Measurements from ENCODE around the gene SYP. TPM values are rescaled to one million over a fixed set of nuclear protein-coding genes. Genes with fewer than 3 reads are reported as not detected.

The SYP gene
- total RNA-seq, 1 donor from 2014 or later, result 0.07 TPM

- Histone ChIP-seq H3K4me2 (no peak overlapping the region), H3K27ac (no peak overlapping the region), H3K4me1 (no peaks in the 10 kb centered on the region), H3K27me3 (no peaks in the 10 kb centered on the region), H3F3A (ENCODE audit: low read depth) (no peaks in the 10 kb centered on the region), H4K20me1 (ENCODE audit: low read depth) (no peaks in the 10 kb centered on the region), H3K9me3 (ENCODE audit: low read depth) (no peaks in the 10 kb centered on the region), H3K79me2 (ENCODE audit: low read depth) (no peaks in the 10 kb centered on the region), H3K9ac (no peak overlapping the region), H2AFZ (replicated peaks) (no peak overlapping the region), H3K4me3 (no peak overlapping the region), H3K36me3 (no peaks in the 10 kb centered on the region)
- no peak overlapping the region for H3K27ac Mint-ChIP-seq
- TF ChIP-seq EZH2phosphoT487 (IDR thresholded peaks at IDR 0.05) (no peak), EZH2 (IDR thresholded peaks at IDR 0.05) (no peak), CTCF (IDR thresholded peaks at IDR 0.05) (no peak)
- no peaks in the 10 kb centered on the region for H3K36me3 Mint-ChIP-seq
- no peak for DNase-seq (ENCODE audit: low spot score)
- H3K4me1 Mint-ChIP-seq, result no peaks in the 10 kb centered on the region
- H3K9me3 Mint-ChIP-seq, result peaks cover 39% of the 10 kb centered on the region
- peaks cover 20% of the 10 kb centered on the region for H3K27me3 Mint-ChIP-seq (ENCODE audit: insufficient read depth, low read depth)
- no peak overlapping the region for H3K4me3 Mint-ChIP-seq
Observed at GRCh38 chrX:49220100-49220499, 20.1 kb upstream of the SYP start.

- no peak for DNase-seq (ENCODE audit: low spot score)
- Histone ChIP-seq H2AFZ (replicated peaks) (no peak overlapping the region), H3K27ac (no peak overlapping the region), H3K4me3 (no peak overlapping the region), H3K36me3 (no peaks in the 10 kb centered on the region), H3F3A (ENCODE audit: low read depth) (no peaks in the 10 kb centered on the region), H3K79me2 (ENCODE audit: low read depth) (no peaks in the 10 kb centered on the region), H3K9me3 (ENCODE audit: low read depth) (no peaks in the 10 kb centered on the region), H3K4me2 (no peak overlapping the region), H3K9ac (no peak overlapping the region), H4K20me1 (ENCODE audit: low read depth) (no peaks in the 10 kb centered on the region), H3K27me3 (no peaks in the 10 kb centered on the region), H3K4me1 (no peaks in the 10 kb centered on the region)
- no peaks in the 10 kb centered on the region for H3K36me3 Mint-ChIP-seq
- no peaks in the 10 kb centered on the region for H3K4me1 Mint-ChIP-seq
- H3K9me3 Mint-ChIP-seq, result peaks cover 37% of the 10 kb centered on the region
- peaks cover 14% of the 10 kb centered on the region for H3K27me3 Mint-ChIP-seq (ENCODE audit: insufficient read depth, low read depth)
- TF ChIP-seq CTCF (IDR thresholded peaks at IDR 0.05) (no peak), EZH2 (IDR thresholded peaks at IDR 0.05) (no peak), EZH2phosphoT487 (IDR thresholded peaks at IDR 0.05) (no peak)
- H3K27ac Mint-ChIP-seq, result no peak overlapping the region
- H3K4me3 Mint-ChIP-seq, result no peak overlapping the region
Observed at GRCh38 chrX:49214996-49215526, 15.1 kb upstream of the SYP start.

GRCh38 chrX:49214416-49214815 lies 14.4 kb upstream of the SYP start:
- no peaks in the 10 kb centered on the region for H3K27me3 ChIP-seq
- no peak overlapping the region for H3K9ac ChIP-seq
- no peak overlapping the region for H2AFZ ChIP-seq (replicated peaks)
- H3K27ac ChIP-seq, result no peak overlapping the region
- no peaks in the 10 kb centered on the region for H3K79me2 ChIP-seq (ENCODE audit: low read depth)
- no peak for DNase-seq (ENCODE audit: low spot score)
- Mint-ChIP-seq H3K27me3 (ENCODE audit: insufficient read depth, low read depth) (peaks cover 12% of the 10 kb centered on the region), H3K4me3 (no peak overlapping the region), H3K36me3 (no peaks in the 10 kb centered on the region), H3K4me1 (no peaks in the 10 kb centered on the region), H3K9me3 (peaks cover 34% of the 10 kb centered on the region), H3K27ac (no peak overlapping the region)
- no peak for TF ChIP-seq EZH2phosphoT487 (IDR thresholded peaks at IDR 0.05)
- TF ChIP-seq EZH2 (IDR thresholded peaks at IDR 0.05), result no peak
- TF ChIP-seq CTCF (IDR thresholded peaks at IDR 0.05), result no peak
- no peaks in the 10 kb centered on the region for H4K20me1 ChIP-seq (ENCODE audit: low read depth)
- H3K4me3 ChIP-seq, result no peak overlapping the region
- no peaks in the 10 kb centered on the region for H3F3A ChIP-seq (ENCODE audit: low read depth)
- H3K36me3 ChIP-seq, result no peaks in the 10 kb centered on the region
- no peak overlapping the region for H3K4me2 ChIP-seq
- H3K4me1 ChIP-seq, result no peaks in the 10 kb centered on the region
- H3K9me3 ChIP-seq (ENCODE audit: low read depth), result no peaks in the 10 kb centered on the region
